ENCODE measurements around the gene MACF1. TPM values are rescaled to one million over a fixed set of nuclear protein-coding genes. Genes with fewer than 3 reads are reported as not detected.

Gene MACF1
- total RNA-seq, 1 experiment from 2014 or later = 265 TPM

GRCh38 chr1:39434797-39435395 is 230.4 kb downstream of the MACF1 start:
- no peaks in the 10 kb centered on the region for H3K9me3 ChIP-seq (ENCODE audit: low read depth, low read length, poor library complexity, severe bottlenecking)
- CTCF ChIA-PET = no interaction called here
- DNase-seq (ENCODE audit: low spot score) = no peak
- H3K4me1 ChIP-seq (ENCODE audit: insufficient read depth, low read length, poor library complexity, severe bottlenecking) = no peaks in the 10 kb centered on the region
- POLR2A ChIA-PET (ENCODE audit: low non-redundant PET) = no interaction called here
- H3K4me3 ChIP-seq (ENCODE audit: low read depth, low read length, poor library complexity, severe bottlenecking) = no peak overlapping the region
- no peaks in the 10 kb centered on the region for H3K27me3 ChIP-seq (replicated peaks; ENCODE audit: insufficient read depth, low read depth, low read length, poor library complexity)
- H3K27ac ChIP-seq (ENCODE audit: low read depth, low read length, poor library complexity, severe bottlenecking) = no peak overlapping the region
- H3K36me3 ChIP-seq (ENCODE audit: insufficient read depth, low read length, poor library complexity, severe bottlenecking) = peaks cover 89% of the 10 kb centered on the region
- intact Hi-C loops (cut with micrococcal nuclease; ENCODE audit: unreplicated experiment) = no loop called here
- TF ChIP-seq CTCF (conservative IDR thresholded peaks at IDR 0.05; ENCODE audit: low read depth, low read length) = no peak
- BruUV-seq (replicated peaks) = no TSS peak

- POLR2A ChIA-PET (ENCODE audit: low non-redundant PET) = no interaction called here
- BruUV-seq (replicated peaks) = no TSS peak
- Histone ChIP-seq H3K27ac (ENCODE audit: low read depth, low read length, poor library complexity, severe bottlenecking) (no peak overlapping the region), H3K4me3 (ENCODE audit: low read depth, low read length, poor library complexity, severe bottlenecking) (no peak overlapping the region), H3K27me3 (replicated peaks; ENCODE audit: insufficient read depth, low read depth, low read length, poor library complexity) (no peaks in the 10 kb centered on the region), H3K9me3 (ENCODE audit: low read depth, low read length, poor library complexity, severe bottlenecking) (no peaks in the 10 kb centered on the region), H3K36me3 (ENCODE audit: insufficient read depth, low read length, poor library complexity, severe bottlenecking) (peaks cover 89% of the 10 kb centered on the region), H3K4me1 (ENCODE audit: insufficient read depth, low read length, poor library complexity, severe bottlenecking) (no peaks in the 10 kb centered on the region)
- CTCF ChIA-PET = no interaction called here
- intact Hi-C loops (cut with micrococcal nuclease; ENCODE audit: unreplicated experiment) = no loop called here
- DNase-seq (ENCODE audit: low spot score) = no peak
- no peak for TF ChIP-seq CTCF (conservative IDR thresholded peaks at IDR 0.05; ENCODE audit: low read depth, low read length)
- TF ChIP-seq EZH2 (IDR thresholded peaks at IDR 0.05; ENCODE audit: borderline replicate concordance, low read depth, low read length, poor library complexity, severe bottlenecking) = no peak
Measured at GRCh38 chr1:39435597-39435996, 231.1 kb downstream of the MACF1 start.

GRCh38 chr1:39436842-39437241 is 232.3 kb downstream of the MACF1 start:
- BruUV-seq (replicated peaks) = TSS peak; percentile 16
- Histone ChIP-seq H3K4me3 (ENCODE audit: low read depth, low read length, poor library complexity, severe bottlenecking) (no peak overlapping the region), H3K27ac (ENCODE audit: low read depth, low read length, poor library complexity, severe bottlenecking) (no peak overlapping the region), H3K9me3 (ENCODE audit: low read depth, low read length, poor library complexity, severe bottlenecking) (no peaks in the 10 kb centered on the region), H3K27me3 (replicated peaks; ENCODE audit: insufficient read depth, low read depth, low read length, poor library complexity) (no peaks in the 10 kb centered on the region), H3K4me1 (ENCODE audit: insufficient read depth, low read length, poor library complexity, severe bottlenecking) (no peaks in the 10 kb centered on the region), H3K36me3 (ENCODE audit: insufficient read depth, low read length, poor library complexity, severe bottlenecking) (peaks cover 89% of the 10 kb centered on the region)
- no peak for DNase-seq (ENCODE audit: low spot score)
- CTCF ChIA-PET = no interaction called here
- intact Hi-C loops (cut with micrococcal nuclease; ENCODE audit: unreplicated experiment) = no loop called here
- TF ChIP-seq CTCF (conservative IDR thresholded peaks at IDR 0.05; ENCODE audit: low read depth, low read length) = no peak
- TF ChIP-seq EZH2 (IDR thresholded peaks at IDR 0.05; ENCODE audit: borderline replicate concordance, low read depth, low read length, poor library complexity, severe bottlenecking) = no peak
- POLR2A ChIA-PET (ENCODE audit: low non-redundant PET) = no interaction called here

Measured in A673 (cell line).